Pulmonary artery endothelial cell (primary cell): ENCODE data around the gene FAM124B. TPM values are rescaled to one million over a fixed set of nuclear protein-coding genes. Genes with fewer than 3 reads are reported as not detected.
"Not testable (repeated sequence)": the region's sequence is repeated elsewhere in the genome, so short reads cannot be mapped to it uniquely, and the experiment has no call there.

Experiments
- DNase-seq: peaks from one replicate; pipeline ENCODE4 v3.0.0-alpha.2; 2011; ENCODE audit warnings: low read depth, low spot score
- total RNA-seq: library from RNA; depleted of rRNA; stranded (reverse); fragments of >200 nt; gene quantifications from 2 replicates; pipeline ENCODE4 v1.2.3, GENCODE V29; 2014

Gene FAM124B
- total RNA-seq, 1 donor from 2014 or later = 82.4 TPM

DNA sequence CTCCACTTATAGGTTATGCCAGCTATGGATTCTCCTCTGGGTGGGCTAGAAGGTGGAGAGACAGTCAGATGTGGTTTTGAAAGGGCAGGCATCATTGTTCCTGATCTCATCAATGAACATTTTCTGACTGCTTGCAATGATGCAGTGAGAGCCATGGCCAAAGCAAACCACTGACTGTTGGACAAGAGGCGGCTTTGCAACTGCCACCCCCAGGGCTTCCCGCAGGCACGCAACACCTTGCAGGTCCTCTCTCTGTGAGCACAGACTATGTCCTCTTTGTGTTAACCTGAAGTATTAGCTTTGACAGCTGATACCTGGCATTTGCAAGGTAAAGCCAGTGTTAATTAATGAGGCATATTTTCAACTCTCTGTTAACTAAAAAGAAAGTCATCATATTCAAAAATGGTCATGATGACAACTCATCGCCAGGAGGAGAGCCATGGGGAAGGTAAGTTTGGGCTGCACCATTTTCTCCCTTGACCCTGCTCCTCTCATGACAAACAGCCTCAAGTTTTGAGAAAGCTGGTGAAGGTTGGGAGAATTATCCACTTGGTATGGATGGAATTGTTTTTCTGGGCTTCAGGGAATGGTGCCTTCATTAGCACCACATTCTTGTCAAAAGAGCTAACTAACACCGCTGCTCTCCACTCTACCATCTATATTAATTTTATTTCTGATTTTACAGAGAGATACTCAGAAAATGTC lies 14.9 kb upstream of the FAM124B start:
- DNase-seq = no peak

GRCh38 chr2:224413381-224413780 lies 11.5 kb upstream of the FAM124B start:
- no peak for DNase-seq

DNA sequence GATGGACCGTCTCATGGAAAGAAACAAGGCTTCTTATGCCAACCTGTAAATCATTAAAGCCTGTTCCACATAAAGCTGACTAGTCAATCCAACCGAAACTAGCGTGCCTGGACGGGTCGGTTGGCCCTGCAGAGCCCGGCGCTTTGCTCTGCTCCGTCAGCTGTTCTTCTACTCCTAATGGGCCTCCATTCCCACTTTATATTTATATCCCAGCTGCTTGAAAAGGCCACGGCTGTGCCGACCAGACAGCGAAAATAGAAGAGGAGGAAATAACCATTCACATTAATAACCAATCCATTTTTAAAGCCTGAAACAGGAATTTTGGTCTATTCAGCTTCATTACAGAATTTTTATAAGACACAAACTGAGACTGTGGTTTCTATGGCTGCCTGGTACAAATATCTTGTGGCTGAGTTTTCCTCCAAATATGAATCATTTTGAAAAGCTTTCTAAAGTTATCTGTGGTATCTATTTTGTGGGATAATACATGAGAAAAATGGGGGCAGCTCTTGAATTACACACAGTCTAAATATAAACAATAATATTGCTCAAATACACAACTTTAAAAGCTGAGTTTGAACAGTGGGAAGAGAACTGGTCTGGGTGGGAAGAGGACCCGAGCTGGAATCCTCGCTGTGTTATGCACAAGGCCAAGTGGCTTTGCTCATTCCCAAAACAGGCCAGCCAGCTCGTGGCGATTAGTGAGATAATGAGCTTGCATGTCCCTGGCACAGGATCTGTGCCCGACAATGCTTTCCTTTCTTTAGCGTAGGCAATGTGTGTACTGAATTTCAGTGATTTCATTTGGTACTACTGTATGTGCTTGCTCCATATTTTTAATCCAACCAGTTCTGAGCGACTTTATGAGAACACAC lies 10.5 kb upstream of the FAM124B start:
- DNase-seq = no peak

DNA sequence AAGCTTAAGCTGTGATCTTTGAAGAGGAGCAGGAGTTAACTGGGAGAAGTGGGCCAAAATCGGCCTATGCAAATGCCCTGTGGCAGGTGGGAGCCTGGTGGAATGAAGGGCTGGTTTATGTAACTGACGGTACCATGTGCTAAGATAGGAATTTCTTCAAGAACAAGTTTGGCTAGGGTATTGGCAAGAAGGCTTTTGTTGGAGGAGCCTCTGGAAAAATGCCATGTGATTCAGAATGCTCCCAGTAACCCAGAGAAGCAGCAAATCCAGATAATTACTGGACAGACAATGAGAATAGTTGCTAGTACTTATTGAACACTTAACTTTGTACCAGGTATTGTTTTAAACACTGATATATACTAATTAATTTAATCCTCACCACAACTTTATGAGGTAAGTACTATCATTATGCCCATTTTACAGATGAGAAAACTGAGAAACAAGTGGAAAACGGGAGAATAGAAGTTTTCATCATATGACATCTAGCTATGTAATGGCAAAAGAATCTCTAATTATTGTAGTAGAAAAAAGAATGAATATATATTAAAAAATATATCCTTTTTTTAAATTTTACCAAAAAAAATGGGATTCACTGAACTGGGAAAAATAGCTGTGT lies 9.1 kb upstream of the FAM124B start:
- no peak for DNase-seq

DNA sequence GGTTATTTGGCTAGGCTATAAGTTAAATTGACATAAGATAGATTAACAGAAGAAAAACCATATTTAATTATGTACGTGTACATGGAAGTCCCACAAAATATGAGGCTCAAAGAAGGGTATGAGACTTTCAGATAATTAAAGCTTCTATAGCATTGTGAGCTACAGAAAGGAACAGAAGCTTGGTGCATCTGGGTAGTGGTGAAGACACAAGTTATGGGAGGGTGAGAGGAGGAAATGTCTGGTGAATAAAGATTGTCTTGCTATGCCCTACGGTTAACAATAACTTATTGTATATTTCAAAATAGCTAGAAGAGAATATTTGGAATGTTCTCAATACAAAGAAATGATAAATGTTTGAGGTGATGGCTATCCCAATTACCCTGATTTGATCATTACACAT lies 6.8 kb upstream of the FAM124B start:
- DNase-seq = no peak

DNA sequence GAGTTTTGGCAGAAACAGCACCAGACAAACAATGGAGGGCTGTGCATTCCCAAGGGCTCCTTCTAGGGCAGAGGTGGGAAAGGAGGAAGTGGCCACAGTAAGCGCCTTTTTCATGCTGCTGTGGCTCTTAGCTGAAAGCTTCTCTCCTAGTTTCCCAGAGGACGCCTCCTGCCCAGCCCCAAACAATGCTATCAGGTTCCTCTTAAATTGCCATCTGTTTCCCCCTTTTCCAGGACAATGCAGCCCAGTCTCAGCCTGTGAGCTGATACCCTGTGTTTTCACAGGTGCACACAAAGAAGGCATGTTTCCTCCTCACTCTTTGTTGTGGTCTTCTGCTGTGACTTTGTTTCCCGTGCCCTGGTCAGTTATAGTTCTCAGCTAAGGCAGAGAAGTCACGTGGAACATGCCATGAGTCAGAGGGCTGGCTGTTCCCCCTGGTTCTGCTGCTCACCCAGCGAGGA lies 5.4 kb upstream of the FAM124B start:
- DNase-seq = peak; percentile 100

- no peak for DNase-seq
These were observed 4.0 kb upstream of the FAM124B start for GRCh38 chr2:224405841-224406370.

DNA sequence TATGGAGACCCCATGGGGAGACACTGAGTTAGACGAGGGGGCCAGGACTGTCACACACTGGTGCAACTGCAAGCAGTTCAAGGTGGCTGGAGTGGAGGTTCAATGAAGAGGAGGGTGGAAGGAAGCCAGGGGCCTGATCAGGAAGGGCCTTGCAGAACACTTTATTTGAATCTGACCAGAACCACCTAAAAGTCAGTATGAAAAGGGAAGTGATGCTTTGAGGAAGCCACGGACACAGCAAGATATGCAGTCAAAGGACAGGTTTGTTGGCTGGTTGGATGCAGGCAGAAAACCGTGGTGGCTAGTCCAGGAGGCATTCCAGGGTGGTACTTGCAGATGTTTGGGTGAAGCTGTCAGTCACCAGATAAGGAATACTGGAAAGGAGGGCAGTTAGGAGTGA lies 3.5 kb upstream of the FAM124B start:
- DNase-seq = no peak

DNA sequence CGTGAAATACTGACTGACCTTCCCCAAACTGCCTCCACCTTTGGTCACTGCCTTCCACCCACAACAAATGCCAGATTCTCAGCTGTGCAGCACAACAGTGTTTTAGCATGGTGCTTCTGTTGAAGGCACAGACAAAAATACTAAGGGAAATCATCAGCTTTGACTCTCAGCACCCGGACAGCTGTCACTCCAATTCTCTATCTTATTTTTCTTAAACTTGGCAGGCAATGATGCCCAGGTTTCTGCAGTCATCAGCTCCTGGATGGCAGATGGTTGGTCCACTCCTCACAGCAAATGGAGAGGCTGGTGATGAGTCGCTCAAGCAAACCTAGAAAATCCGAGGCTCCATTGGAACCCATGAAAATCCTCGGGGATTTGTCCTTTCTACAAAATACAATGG lies 2.9 kb upstream of the FAM124B start:
- no peak for DNase-seq

DNA sequence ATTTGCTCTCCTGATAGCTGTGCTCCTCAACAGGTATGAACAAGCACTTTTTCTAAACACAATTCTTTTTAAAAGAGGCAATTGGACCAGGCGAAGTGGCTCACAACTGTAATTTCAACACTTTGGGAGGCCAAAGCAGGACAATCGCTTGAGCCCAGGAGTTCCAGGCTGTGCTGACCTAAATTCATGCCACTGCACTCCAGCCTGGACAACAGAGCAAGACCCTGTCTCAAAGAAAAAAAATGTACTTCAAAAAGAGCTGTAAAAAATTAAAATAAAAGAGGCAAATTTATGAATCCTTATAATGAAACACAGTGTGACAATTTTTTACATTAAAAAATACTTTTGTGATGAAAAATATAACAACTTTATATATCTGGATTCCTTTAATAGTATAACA lies 1.8 kb upstream of the FAM124B start:
- DNase-seq = no peak

DNA sequence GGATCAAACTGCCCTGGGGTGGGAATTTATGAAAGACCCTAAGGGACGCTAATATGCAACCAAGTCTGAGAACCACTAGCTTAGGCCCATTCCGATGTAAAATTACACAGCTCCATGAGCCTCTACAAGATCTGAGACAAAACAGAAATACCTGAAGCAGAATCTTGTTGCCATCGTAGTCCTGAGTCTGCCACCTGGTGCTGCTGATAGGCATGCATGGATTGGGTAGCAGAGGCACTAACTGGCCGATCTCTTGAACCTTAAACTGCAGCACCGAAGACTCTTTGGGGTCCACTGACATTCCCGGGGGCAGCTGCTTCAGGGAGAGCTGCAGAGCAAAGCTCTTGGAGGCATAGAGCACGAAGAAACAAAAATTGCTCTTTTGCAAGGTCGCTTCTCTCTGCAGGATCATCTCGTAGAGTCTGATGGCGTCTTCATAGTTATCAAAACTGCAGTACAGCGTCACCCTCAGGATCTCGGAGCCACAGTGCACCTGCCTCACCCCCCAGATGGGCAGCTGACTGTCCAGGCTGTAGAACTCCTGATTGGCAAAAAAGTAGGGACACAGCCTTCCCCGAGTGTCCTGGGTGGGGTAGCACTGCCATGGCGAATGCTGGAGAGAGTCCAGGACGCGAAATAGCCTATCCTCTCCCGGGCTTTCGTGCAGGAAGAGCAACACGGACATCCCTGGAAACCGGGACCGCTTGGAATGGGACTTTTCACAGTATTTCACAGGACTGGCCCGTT lies 848 bp downstream of the FAM124B start:
- DNase-seq = no peak

DNA sequence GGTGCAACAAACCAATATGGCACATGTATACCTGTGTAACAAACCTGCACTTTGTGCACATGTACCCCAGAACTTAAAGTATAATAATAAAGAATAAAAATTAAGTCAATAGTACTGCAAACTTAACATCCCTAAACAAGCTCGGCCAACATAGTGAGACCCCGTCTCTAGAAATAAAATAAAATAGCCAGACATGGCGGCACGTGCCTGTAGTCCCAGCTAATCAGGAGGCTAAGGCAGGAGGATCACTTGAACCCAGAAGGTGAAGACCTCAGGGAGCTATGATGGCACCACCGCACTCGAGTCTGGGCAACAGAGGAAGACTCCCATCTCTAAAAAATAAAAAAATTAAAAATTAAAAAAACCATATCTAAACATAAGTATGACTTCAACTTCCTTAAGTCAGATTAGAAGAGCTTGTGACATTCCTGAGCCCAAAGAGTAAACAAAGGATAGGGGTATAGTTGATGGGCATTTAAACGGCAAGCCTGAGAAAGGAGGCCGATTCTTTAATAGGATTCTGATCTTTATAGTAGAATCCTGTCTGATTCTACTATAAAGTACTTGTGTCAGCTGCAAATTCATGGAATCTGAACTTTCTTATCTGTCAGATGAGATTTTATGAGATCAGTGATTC lies 1.6 kb downstream of the FAM124B start:
- DNase-seq = no peak

DNA sequence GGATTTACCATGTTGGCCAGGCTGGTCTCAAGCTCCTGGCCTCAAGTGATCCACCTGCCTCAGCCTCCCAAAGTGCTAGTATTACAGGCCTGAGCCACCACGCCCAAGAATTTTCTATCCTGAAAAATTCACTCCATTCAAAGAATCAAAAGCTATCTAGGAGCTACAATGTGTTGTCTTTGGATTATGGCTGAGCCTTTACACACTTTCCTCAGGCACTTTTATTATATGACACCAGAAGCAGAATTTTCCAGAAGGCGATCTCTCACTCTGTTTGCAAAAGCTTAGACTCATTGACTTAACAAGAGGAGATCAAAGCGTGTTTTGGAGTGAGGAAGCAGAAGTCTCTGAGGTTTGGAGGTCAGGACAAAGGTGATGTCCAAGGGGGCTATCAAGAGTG lies 3.6 kb downstream of the FAM124B start:
- DNase-seq = no peak

DNA sequence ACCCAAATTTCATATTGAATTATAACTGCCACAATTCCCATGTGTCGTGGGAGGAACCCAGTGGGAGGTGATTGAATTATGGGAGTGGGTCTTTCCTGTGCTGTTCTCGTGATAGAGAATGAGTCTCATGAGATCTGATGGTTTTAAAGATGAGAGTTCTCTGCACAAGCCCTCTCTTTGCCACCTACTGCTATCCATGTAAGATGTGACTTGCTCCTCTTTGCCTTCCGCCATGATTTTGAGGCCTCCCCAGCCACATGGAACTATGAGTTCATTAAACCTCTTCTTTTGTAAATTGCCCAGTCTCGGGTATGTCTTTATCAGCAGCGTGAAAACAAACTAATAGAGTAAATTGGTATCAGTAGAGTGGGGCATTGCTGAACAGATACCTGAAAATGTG lies 4.8 kb downstream of the FAM124B start:
- not testable (repeated sequence) for DNase-seq

DNA sequence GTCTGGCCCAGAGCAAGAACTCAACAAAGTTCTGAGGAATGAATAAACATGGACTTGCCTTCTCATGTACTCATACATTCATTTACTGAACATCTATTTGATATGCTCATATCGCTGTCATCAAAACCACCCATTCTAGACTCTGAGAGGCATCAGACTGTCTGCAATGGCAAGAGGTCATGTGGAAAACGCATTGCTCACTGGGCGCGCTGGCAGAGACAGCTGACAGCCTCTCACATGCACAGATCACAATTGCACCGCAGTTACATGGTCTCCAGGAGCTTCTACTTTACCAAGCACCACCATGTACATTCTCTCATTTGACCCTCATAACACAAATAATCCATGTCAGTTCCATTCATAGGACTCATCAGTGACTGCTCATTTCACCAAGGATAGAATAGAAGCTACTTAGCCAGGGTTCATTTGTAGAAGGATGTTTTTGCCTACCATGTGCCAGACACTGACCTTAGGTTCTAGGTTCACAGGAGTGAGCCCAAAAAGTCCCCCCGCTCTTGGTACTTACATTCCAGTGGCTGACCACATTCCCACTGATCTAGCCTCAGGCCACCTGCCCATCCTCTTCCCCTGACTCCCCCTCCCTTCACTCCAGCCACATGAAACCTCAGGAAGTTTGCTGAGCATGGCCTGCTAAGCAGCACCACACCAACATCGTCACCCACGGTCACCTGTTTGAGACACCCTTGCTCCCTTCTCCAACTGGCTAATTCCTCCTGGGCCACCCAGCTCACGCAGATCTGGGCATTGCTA lies 6.1 kb downstream of the FAM124B start:
- DNase-seq = no peak

DNA sequence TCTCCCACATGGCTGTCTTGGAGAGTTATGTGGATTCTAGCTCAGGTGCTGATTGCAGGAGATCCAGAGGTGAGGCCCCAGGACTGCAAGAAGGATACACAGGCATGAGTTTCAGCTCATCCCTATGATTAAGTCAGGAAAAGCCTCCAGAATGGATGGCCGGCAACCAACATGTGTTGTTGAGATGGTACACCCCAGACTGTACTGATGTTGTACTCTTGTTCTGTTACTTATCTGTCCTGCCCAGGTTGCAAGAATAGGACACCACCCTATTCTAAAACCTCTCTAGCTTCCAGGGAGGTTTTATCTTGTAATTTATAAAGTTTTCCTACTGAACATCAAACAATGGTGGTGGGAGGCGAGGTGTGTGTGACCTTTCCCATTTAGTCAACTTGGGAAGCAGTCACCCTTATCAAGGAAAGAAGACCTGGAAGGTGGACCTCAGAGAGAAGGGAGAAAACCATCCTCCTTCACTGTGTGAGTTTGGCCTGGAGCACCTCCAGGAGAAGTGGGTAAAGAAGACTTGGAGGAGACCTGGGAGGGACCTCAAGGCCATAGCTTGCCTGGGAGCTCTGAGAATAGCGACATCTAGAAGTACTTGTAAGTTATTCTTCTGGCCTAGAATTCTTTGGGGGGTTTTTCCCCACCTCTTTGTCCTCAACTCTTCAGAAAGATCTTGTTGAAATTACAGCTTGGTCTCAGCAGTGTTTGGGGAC lies 8.6 kb downstream of the FAM124B start:
- DNase-seq = no peak

GRCh38 chr2:224392545-224392944 lies 9.4 kb downstream of the FAM124B start:
- no peak for DNase-seq

DNA sequence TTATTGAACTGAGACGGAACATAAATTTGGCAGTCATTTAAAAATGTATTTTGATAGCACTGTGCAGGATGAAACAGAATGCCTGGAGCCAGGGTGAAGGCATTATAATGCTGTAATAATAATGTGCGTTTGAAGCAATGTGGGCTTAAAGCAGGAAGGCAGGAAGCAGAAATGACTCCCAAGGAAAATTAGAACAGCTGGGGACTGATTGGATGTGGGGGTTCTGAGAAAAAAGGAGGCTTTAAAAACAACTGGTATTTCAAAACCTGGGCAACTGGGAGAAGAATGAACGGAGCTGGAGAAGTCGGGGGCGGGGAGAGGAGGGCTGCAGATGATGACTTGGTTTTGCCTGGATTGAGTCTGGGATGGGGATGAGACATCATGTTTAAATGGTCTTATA lies 12.6 kb downstream of the FAM124B start:
- no peak for DNase-seq

DNA sequence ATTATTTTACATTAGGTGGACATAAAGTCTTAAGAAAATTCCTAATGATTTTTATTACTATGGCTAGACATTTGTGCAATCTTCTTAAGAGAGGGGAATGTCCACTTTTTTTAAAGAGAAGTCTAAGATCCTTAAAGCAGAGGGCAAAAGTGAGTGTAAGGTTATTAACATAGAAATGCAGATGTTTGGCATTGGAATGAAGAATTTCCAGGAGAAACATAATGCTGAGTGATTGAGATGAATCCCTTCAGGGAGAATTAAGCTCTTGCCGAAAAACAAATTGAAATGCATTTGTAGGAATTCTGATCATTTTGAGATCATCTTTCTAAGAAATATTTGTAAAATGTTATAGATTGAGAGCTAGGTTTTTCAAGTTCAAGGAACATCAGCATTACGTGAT lies 15.0 kb downstream of the FAM124B start:
- DNase-seq = no peak
